ENCODE data around the gene SPATA19.
A peak's percentile ranks its signal among the peaks of the same experiment; 100 is the strongest.

Gene SPATA19

DNA sequence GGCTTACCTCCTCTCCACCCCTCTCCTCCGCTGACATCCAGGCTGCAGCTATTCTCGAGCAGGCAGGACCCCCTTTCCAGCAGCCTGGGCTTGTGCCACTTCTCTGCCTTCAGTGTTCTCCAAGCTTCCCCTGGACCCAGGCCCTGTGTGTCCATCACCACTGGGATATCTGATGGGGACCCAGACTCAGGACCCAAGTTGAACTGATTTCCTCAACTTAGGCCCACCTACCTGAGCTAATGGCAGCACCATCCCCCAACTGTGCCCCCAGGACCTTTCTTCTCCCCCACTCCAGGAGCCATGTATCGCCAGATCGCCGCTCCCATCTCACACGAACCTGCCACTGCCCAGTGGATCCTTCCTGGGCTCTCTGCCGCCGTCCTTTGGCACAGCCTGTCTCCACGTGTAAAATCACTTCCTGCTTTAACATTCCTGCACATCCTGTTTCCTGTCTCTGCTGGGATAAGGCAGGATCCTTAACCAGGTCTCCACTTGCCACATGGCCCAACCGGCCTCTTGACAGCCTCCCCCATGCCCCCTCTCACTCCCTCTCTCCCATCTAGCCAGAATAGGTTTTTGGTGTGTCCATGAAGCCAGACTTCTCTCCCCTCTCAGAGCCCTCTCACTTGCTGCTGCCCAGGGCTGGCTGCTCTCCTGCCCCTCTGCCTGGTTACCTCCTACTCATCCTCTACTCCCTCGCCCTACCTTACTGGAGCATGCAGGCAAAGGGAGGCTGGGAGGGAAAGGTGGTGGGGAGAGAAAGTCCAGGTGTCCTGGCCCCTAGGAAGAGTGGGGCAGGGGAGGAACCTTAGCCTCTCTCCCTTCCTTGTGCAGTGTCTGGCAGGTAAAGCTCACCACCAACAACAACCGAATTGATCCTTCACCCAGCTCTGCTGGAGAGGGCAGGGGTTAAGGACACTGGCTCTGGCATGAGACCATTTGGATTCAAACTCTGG lies 9.4 kb downstream of the SPATA19 start:
- TF ChIP-seq, protein P1, sequence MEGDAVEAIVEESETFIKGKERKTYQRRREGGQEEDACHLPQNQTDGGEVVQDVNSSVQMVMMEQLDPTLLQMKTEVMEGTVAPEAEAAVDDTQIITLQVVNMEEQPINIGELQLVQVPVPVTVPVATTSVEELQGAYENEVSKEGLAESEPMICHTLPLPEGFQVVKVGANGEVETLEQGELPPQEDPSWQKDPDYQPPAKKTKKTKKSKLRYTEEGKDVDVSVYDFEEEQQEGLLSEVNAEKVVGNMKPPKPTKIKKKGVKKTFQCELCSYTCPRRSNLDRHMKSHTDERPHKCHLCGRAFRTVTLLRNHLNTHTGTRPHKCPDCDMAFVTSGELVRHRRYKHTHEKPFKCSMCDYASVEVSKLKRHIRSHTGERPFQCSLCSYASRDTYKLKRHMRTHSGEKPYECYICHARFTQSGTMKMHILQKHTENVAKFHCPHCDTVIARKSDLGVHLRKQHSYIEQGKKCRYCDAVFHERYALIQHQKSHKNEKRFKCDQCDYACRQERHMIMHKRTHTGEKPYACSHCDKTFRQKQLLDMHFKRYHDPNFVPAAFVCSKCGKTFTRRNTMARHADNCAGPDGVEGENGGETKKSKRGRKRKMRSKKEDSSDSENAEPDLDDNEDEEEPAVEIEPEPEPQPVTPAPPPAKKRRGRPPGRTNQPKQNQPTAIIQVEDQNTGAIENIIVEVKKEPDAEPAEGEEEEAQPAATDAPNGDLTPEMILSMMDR (conservative IDR thresholded peaks at IDR 0.05; ENCODE audit: low read depth, low read length) = no peak
- H3K4me3 ChIP-seq (ENCODE audit: low read length) = no peak overlapping the region

DNA sequence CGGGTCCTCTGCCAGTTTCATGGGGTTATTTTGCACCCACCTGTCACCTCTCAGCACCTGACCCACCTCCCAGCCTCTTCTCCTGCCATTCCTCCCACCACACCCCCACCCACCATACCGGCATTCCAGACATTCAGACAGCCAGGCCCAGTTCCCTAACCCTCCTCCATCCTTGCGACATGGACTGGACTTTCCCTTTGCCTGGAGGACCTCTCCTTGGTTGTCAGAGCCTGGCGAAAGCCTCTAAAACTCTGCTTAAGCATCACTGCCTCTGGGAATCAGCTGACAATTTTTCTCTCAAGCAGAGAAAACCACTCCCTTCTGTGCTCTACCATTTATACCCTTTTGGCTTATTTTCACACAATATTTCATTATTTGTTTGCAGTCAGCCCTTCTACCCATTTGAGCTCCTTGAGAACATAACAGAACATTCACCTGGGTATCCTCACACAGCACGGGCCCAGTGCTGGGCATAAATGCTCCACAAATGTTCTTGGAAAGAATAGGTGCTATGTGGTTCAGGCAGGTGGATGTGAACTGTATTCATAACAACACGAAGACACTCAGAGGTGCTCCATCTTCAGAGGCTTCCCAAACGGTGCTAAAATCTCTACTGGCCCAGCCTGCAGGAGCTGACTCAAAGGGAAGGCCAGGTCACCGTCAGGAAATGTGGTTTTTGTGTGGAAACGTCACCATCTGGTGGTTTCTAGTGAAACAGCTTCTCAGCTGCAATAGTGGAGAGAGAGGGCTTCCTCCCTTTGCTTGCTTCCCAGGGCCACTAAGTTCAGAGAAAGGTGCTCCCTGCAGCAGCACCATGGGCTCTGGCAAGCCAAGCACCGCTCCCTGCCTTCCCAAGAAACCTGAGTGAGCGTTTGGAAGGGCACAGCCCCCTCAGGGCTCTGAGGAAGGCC lies 10.4 kb downstream of the SPATA19 start:
- TF ChIP-seq, protein P1 (conservative IDR thresholded peaks at IDR 0.05; ENCODE audit: low read depth, low read length) = peak; percentile 58
- no peak overlapping the region for H3K4me3 ChIP-seq (ENCODE audit: low read length)
- no peak for DNase-seq (ENCODE audit: low read depth)

More for the DNA sequence above, 9.4 kb downstream of the SPATA19 start:
- no peak for DNase-seq (ENCODE audit: low read depth)

DNA sequence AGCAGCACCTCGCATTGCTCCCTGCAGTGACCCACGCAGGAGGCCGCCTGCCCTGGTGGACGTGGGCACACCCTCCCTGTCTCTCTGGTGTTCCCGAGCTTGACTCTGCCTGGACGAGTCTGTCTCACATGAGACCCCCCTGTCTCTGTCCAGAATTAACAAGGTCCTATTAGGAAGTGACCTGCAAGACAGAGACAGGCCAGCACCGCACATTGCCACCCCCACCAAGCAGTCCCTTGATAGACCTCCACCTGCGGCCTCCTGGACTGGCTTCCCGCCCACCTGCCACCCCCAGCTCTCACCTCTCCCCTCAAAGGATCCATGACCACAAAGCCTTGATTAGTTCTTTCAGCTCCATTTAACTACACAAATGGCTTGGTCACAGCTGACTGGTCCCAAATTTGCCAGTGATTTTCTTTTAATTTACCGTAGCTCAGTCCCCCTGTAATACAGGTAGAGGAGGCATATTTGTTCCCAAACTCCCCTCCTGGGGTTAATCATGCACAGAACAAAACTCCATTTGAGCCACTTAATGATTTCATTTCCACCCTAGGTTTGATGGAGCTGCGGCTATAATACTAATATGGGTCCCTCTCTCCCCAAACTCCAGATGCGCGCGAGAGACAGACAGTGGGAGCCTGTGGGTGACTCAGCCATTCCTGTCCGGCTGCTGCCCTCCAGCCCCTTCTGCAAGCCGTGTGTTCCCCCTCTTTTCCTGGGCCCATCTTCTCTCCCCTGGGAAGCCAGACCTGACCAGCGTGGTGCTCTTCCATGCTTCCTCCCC lies 11.2 kb downstream of the SPATA19 start:
- no peak overlapping the region for H3K4me3 ChIP-seq (ENCODE audit: low read length)

DNA sequence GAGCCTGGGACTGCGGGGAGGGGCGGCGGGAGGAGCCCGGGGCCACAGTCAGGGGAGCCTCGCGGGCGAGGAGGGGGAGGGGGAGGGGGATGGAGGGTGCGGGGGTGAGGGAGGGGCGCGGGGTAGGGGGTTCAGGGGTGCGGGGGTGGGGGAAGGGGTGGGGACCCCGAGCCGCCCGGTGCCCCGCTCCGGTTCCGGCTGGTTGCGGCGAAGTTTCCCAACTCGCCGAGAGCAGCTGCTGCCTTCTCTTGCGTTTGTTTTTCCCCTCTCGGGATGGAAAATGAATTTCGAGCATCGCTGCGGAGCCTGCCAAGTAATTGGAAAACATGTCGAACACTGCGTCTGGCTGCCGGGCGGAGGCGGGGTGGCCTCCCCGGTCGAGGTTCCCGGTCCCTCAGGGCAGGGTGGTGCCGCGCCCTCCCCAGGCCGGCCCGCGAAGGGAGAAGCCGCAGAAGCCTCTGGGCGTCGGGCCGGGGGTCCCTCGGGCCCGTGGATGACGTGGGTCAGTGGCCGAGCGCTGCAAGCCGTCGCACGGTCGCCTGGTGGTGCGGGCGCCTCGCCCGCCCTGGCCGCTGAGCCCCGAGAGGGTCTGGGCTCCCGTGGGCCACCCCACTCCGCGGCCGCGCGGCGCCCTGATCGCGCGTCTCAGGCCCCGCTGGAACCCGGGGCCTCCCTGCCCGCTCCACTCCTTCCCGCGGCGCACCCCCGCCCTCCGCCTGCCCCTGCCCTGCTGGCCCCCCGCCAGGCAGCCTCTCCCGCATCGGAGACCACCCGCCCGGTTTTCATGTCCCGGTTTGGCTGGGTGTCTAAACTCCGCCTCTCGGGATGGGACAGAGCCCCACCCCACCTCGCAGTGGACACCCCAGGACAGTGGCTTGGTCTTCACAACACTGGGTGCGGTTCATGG lies 12.1 kb downstream of the SPATA19 start:
- no peak for DNase-seq (ENCODE audit: low read depth)
- TF ChIP-seq, protein P1 (conservative IDR thresholded peaks at IDR 0.05; ENCODE audit: low read depth, low read length) = no peak
- no peak overlapping the region for H3K4me3 ChIP-seq (ENCODE audit: low read length)

More for the DNA sequence above, 11.2 kb downstream of the SPATA19 start:
- DNase-seq (ENCODE audit: low read depth) = no peak
- TF ChIP-seq, protein P1 (conservative IDR thresholded peaks at IDR 0.05; ENCODE audit: low read depth, low read length) = no peak

DNA sequence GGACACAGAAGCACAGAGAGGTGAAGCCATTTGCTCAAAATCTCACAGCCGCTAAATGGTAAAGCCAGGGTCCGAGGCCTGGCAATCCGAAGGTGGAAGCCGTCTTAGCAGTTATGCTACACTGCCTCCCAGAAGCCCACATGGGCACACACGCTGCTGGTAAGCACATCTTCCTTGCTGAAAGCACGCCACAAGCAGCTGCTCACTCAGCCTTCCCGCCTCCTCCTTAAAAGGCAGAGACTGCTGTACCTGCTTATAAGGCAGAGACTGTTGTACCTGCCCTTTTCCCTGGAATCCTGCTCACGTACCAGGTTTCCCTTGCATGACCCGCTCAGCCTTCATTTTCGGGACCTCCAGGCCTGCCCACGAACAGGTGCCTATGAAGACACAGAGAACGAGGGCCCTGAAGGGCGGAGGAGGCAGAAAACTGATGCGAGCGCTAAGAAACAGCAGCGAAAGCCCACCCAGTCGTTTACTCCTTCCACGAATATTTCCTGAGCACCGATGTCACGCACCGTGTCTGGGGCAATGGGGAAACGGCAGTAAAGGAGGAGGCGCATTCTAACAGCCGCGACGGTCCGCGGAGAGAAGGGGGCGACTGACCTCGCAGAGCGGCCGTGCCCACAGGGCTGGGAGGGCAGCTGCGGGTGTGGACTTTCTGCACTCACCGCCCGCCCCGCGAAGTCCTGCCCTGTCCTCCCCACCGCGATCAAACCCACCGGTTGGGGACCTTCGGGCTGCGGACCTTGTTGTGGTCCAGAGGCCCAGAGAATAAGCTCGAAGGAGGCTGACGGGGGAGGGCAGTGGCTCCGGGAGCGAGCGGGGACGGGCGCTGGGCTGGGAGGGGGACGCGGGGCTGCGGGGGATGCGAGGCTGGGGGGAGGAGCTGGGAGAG lies 13.0 kb downstream of the SPATA19 start:
- no peak for DNase-seq (ENCODE audit: low read depth)
- TF ChIP-seq, protein P1 (conservative IDR thresholded peaks at IDR 0.05; ENCODE audit: low read depth, low read length) = no peak
- H3K4me3 ChIP-seq (ENCODE audit: low read length) = no peak overlapping the region

Measured in retinal pigment epithelial cell (primary cell).